Tibial nerve (tissue), 4 donors: ENCODE measurements around the gene TYW1. TPM values are rescaled to one million over a fixed set of nuclear protein-coding genes. Genes with fewer than 3 reads are reported as not detected.

Experiments
- DNase-seq, 2 donors: peaks; one replicate each; pipeline ENCODE4 v3.0.0-alpha.2; 2019; ENCODE audit warnings: low spot score in 2 of 2
- H3K27ac ChIP-seq, 4 donors: fragments of 200-600 bp; sonication (generic) in 3 of 4; one replicate each; pipeline ENCODE4 v1.5.1; 2017 to 2019; ENCODE audit warnings: mild to moderate bottlenecking in 1 of 4
- H3K27me3 ChIP-seq, 2 donors: fragments of 200-600 bp; sonication (generic) in 1 of 2; one replicate each; pipeline versions ENCODE4 v1.5.1 to v1.6.0; 2017 to 2019
- H3K36me3 ChIP-seq, 3 donors: fragments of 200-600 bp; sonication (generic); one replicate each; pipeline ENCODE4 v1.5.1; 2018 to 2019
- H3K4me1 ChIP-seq, 4 donors: fragments of 200-600 bp; sonication (generic) in 3 of 4; one replicate each; pipeline ENCODE4 v1.5.1; 2017 to 2019
- H3K4me3 ChIP-seq, 4 donors: fragments of 200-600 bp; sonication (generic) in 3 of 4; one replicate each; pipeline ENCODE4 v1.5.1; 2017 to 2019; ENCODE audit warnings: mild to moderate bottlenecking in 1 of 4, moderate library complexity in 1 of 4
- H3K9me3 ChIP-seq, 4 donors: fragments of 200-600 bp; sonication (generic) in 3 of 4; one replicate each; pipeline ENCODE4 v1.5.1; 2017 to 2019
- CTCF ChIP-seq, 5 experiments: fragments of 200-600 bp in 3 of 5; fragments of 450-650 bp in 2 of 5; sonication (generic) in 3 of 5; IDR thresholded peaks; one replicate each; pipeline ENCODE4 v1.5.1; 2016 to 2019; ENCODE audit warnings: antibody characterized with exemption in 5 of 5, mild to moderate bottlenecking in 3 of 5, moderate library complexity in 2 of 5
- EP300 ChIP-seq, 2 donors: sonication (generic); formaldehyde crosslinking; IDR thresholded peaks; one replicate each; pipeline ENCODE4 v1.6.1; 2017; ENCODE audit warnings: antibody characterized with exemption in 2 of 2, mild to moderate bottlenecking in 1 of 2
- POLR2A ChIP-seq, 2 donors: fragments of 450-650 bp; IDR thresholded peaks; one replicate each; pipeline ENCODE4 v1.6.1; 2017; ENCODE audit warnings: antibody characterized with exemption in 2 of 2, mild to moderate bottlenecking in 2 of 2, moderate library complexity in 2 of 2
- WGBS, 2 donors: methylation state at CpG; one replicate each; pipeline ENCODE4 v1.1.5; 2018; 5-methylcytosine and 5-hydroxymethylcytosine counted together
- total RNA-seq, 4 donors: library from RNA; depleted of rRNA; stranded (reverse); fragments of >200 nt; gene quantifications; one replicate each; pipeline ENCODE4 v1.1.0, GENCODE V29; 2016

Gene TYW1
- total RNA-seq, 4 donors from 2014 or later: 18.6 to 53.1 (median 28.3) TPM

- Histone ChIP-seq H3K27me3 (no peaks in the 10 kb centered on the region), H3K36me3 (peaks cover 0 to 98% (median 6%) of the 10 kb centered on the region in 3 donors), H3K4me1 (no peaks in the 10 kb centered on the region), H3K4me3 (no peak overlapping the region), H3K27ac (no peak overlapping the region), H3K9me3 (no peaks in the 10 kb centered on the region)
- no peak for DNase-seq
- 69 to 71% methylated on average over 11 of the region's 11 CpGs for WGBS, 2 donors
- TF ChIP-seq CTCF (IDR thresholded peaks at IDR 0.05) (no peak), EP300 (IDR thresholded peaks at IDR 0.05) (no peak), POLR2A (IDR thresholded peaks at IDR 0.05) (no peak)
Observed at GRCh38 chr7:66952343-66953043, 44.1 kb upstream of the TYW1 start.

DNA sequence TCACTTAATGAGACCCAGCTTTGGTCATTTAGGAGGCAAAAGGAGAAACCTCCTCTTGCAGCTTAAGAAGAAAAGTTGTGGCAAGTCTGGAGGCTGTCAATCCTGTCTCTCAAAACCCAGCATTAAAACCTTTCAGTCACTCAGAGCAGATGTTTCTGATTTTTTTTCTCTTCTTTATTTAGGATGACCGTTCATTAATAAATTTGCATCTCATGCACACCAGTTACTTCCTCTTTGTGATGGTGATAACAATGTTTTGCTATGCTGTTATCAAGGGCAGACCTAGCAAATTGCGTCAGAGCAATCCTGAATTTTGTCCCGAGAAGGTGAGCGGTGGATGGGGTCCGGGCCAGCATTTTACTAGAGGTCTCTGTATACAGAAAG lies 43.6 kb upstream of the TYW1 start:
- Histone ChIP-seq H3K4me1 (no peaks in the 10 kb centered on the region), H3K4me3 (no peak overlapping the region), H3K36me3 (peaks cover 0 to 98% (median 6%) of the 10 kb centered on the region in 3 donors), H3K9me3 (no peaks in the 10 kb centered on the region), H3K27ac (no peak overlapping the region), H3K27me3 (no peaks in the 10 kb centered on the region)
- TF ChIP-seq POLR2A (IDR thresholded peaks at IDR 0.05): no peak
- 89 to 93% methylated on average over 5 of the region's 5 CpGs for WGBS, 2 donors
- no peak for DNase-seq

DNA sequence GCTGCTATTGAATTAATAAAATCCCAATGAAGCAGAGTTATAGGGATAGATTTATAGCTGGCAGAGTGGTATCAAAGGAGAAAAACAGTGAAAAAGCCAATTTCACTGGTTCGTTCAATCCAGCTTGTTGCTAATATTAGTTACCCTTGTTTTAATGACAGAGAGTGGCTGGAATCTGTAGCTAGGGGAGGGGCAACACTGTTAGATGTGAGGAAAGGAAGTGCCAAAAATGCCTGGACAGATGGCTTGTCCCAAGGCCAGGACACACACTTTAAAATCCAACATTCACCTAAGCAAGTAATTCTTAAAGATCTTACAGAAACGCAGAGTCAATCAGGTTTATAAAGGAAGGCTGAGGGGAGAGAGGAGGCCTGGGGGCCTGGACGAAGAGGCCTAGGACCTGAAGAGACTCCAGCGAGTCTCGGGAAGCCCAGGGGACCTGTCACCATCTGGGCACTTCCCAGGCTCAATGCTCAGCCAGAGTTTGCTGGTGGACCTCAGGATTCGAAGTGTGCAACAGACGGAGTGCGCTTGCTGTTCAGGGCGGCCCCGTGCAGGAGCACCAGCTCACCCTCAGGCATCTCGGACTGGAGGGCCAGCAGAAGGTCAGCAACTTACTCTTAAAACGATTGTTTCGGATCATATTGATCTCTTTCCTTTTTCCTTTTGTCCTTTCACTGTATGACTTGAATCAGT lies 38.9 kb upstream of the TYW1 start:
- DNase-seq: no peak
- TF ChIP-seq CTCF (IDR thresholded peaks at IDR 0.05) (no peak), EP300 (IDR thresholded peaks at IDR 0.05) (no peak), POLR2A (IDR thresholded peaks at IDR 0.05) (no peak)
- WGBS, 2 donors: 77 to 86% methylated on average over 13 of the region's 13 CpGs
- Histone ChIP-seq H3K36me3 (peaks cover 0 to 88% (median 6%) of the 10 kb centered on the region in 3 donors), H3K4me1 (no peaks in the 10 kb centered on the region), H3K4me3 (no peak overlapping the region), H3K27ac (no peak overlapping the region), H3K9me3 (no peaks in the 10 kb centered on the region), H3K27me3 (no peaks in the 10 kb centered on the region)

DNA sequence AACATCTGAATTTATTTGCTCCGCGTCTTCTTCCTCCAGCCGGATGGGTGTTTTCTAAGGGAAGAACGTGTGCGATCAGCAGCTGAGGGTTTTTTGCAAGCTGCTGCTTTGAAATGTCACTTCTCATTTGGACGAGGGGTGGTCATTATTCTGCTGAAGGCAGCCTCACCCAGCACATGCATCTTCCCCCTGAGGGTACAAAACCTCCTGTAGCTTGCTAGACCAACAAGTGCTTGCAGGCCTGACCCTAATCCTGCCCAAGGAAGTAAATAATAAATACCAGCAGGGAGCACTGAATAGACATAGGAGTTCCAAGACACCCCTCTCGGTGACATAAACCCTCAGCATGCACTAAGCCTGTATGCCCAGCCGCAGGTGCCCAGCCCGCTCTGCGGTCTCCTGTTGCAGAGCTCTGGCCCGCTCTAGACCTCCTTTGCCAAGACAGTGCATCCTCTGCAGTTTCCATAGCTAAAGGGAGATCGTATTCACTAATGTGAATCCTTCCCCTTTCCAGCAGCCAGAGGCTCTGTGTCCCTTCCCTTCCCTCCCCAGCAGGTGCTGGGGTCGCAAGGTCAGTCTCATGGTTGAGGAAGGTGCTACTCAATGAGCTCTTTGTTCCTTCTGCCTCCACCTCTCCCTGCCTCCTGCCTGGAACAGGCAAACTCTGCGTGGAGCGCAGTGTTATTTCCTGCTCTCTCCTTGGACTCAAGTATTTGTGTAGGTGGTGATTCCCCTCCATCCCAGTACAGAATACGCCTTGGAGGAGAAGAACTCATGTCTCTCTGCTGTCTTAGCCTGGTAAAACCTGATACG lies 37.9 kb upstream of the TYW1 start:
- no peak for DNase-seq
- Histone ChIP-seq H3K4me3 (no peak overlapping the region), H3K27ac (no peak overlapping the region), H3K4me1 (no peaks in the 10 kb centered on the region), H3K36me3 (peaks cover 0 to 78% (median 6%) of the 10 kb centered on the region in 3 donors), H3K27me3 (no peaks in the 10 kb centered on the region), H3K9me3 (no peaks in the 10 kb centered on the region)
- 74 to 82% methylated on average over 17 of the region's 17 CpGs for WGBS, 2 donors
- TF ChIP-seq EP300 (IDR thresholded peaks at IDR 0.05): no peak
- TF ChIP-seq POLR2A (IDR thresholded peaks at IDR 0.05): no peak
- TF ChIP-seq CTCF (IDR thresholded peaks at IDR 0.05): no peak

DNA sequence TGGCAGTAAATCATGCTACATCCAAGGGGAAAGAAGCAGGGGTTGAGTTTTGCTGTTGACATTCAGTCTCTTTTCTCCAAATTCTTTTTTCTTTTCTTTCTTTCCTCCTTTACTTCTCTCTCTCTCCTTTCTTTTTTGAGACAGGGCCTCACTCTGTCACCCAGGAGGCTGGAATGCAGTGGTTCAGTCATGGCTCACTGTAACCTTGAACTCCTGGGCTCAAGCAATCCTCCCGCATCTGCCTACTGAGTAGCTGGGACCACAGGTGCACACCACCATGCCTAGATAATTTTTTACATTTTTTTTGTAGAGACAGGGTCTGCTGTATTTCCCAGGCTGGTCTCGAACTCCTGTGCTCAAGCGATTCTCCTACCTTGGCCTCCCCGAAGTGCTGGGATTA lies 36.4 kb upstream of the TYW1 start:
- peaks cover 0 to 63% (median 0%) of the 10 kb centered on the region in 3 donors for H3K36me3 ChIP-seq
- no peaks in the 10 kb centered on the region for H3K4me1 ChIP-seq
- 96 to 100% methylated on average over 4 of the region's 4 CpGs for WGBS, 2 donors
- no peaks in the 10 kb centered on the region for H3K9me3 ChIP-seq
- no peaks in the 10 kb centered on the region for H3K27me3 ChIP-seq
- H3K4me3 ChIP-seq: no peak overlapping the region
- no peak overlapping the region for H3K27ac ChIP-seq
- no peak for TF ChIP-seq EP300 (IDR thresholded peaks at IDR 0.05)
- TF ChIP-seq POLR2A (IDR thresholded peaks at IDR 0.05): no peak
- TF ChIP-seq CTCF (IDR thresholded peaks at IDR 0.05): no peak
- no peak for DNase-seq
